ENCODE data around the gene STOML3.

STOML3 gene

DNA sequence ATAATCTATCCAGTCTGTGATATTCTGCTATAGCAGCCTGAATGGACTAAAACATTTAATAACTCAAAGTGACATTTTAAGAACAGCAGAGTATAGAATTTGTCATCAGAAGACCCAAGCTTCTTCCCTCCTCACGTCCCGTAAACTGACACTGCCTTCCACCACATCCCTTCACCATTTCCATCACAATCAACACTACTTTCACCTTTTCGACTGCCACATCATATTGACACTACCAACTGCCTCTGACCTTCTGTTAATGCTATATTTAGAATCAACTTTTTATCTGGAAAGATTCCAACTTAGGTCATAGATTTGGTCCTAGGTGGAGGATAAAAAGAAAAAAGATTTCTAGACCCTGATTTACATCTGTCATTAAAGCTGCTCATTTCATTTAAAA lies 39.6 kb downstream of the STOML3 start:
- DNase-seq: no peak
- Histone ChIP-seq H3K27me3 (no peaks in the 10 kb centered on the region), H3K36me3 (no peaks in the 10 kb centered on the region), H3K4me3 (ENCODE audit: low read depth, low read length) (no peak overlapping the region), H3K4me1 (no peaks in the 10 kb centered on the region), H3K9me3 (no peaks in the 10 kb centered on the region)
- TF ChIP-seq, protein P1, sequence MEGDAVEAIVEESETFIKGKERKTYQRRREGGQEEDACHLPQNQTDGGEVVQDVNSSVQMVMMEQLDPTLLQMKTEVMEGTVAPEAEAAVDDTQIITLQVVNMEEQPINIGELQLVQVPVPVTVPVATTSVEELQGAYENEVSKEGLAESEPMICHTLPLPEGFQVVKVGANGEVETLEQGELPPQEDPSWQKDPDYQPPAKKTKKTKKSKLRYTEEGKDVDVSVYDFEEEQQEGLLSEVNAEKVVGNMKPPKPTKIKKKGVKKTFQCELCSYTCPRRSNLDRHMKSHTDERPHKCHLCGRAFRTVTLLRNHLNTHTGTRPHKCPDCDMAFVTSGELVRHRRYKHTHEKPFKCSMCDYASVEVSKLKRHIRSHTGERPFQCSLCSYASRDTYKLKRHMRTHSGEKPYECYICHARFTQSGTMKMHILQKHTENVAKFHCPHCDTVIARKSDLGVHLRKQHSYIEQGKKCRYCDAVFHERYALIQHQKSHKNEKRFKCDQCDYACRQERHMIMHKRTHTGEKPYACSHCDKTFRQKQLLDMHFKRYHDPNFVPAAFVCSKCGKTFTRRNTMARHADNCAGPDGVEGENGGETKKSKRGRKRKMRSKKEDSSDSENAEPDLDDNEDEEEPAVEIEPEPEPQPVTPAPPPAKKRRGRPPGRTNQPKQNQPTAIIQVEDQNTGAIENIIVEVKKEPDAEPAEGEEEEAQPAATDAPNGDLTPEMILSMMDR (IDR thresholded peaks at IDR 0.05; ENCODE audit: low read depth, low read length): no peak

DNA sequence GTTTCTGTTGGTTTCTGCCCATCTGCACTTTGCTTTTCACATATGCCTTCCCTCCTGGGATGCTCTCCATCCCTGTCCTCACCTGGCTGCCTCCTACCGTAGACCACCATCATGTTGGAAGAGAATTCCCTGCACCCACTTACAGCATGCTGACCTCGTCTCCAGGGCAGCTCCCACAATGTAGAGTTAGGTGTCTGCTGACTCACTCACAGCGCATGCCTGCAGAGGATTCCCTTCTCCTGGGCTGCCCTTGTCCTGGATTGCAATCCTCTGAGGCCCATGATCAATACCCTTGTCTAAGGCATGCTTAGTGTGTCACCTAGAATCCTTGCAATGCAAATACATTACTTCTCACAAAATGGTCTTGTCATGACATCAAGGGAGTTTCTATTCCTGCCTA lies 43.6 kb downstream of the STOML3 start:
- TF ChIP-seq, protein P1 (IDR thresholded peaks at IDR 0.05; ENCODE audit: low read depth, low read length): no peak
- Histone ChIP-seq H3K4me3 (ENCODE audit: low read depth, low read length) (no peak overlapping the region), H3K36me3 (no peaks in the 10 kb centered on the region), H3K27me3 (no peaks in the 10 kb centered on the region), H3K4me1 (no peaks in the 10 kb centered on the region), H3K9me3 (no peaks in the 10 kb centered on the region)
- DNase-seq: no peak

DNA sequence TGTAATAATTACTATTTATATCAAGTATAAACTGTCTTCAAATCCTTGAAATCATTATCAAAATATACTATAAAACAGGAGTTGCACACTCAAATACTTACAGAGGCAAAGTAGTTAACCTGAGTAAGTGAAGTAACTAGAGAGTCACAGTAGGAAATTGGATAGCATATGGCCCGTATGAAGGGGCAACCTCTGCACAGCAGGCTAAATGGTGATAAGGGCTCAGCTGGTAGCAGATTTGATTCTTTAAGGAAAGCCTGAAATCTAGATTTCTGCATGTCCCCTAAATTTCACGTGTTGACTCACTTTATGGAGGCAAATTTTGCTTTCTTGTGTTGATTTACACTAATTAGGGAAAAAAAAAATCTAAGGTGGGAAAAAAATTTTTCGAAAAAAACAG lies 46.4 kb downstream of the STOML3 start:
- Histone ChIP-seq H3K9me3 (no peaks in the 10 kb centered on the region), H3K36me3 (no peaks in the 10 kb centered on the region), H3K27me3 (no peaks in the 10 kb centered on the region), H3K4me3 (ENCODE audit: low read depth, low read length) (no peak overlapping the region), H3K4me1 (no peaks in the 10 kb centered on the region)
- DNase-seq: no peak
- TF ChIP-seq, protein P1 (IDR thresholded peaks at IDR 0.05; ENCODE audit: low read depth, low read length): no peak

DNA sequence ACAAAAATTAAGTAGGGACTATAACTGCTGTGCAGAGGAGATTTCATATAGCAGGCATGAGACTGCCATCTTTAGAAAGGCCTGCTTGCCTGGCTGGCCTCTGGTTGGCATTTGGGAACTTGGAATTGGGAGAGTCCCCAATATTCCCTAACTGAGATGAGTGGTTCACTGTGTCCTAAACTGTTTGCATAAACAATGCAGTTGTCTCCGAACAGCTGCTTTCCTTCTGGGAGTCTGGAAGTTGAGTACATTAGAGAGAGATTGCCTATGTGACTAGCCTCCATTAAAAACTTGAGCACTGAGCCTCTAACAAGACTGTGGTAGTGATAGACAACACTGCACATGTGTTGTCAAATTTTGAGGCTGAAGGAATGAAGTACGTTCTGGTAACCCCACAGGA lies 47.4 kb downstream of the STOML3 start:
- Histone ChIP-seq H3K9me3 (no peaks in the 10 kb centered on the region), H3K27me3 (0 out of 2 replicates have a peak, but pooled peaks cover 5% of the 10 kb centered on the region), H3K4me3 (ENCODE audit: low read depth, low read length) (no peak overlapping the region), H3K36me3 (no peaks in the 10 kb centered on the region), H3K4me1 (no peaks in the 10 kb centered on the region)
- TF ChIP-seq, protein P1 (IDR thresholded peaks at IDR 0.05; ENCODE audit: low read depth, low read length): no peak
- no peak for DNase-seq

DNA sequence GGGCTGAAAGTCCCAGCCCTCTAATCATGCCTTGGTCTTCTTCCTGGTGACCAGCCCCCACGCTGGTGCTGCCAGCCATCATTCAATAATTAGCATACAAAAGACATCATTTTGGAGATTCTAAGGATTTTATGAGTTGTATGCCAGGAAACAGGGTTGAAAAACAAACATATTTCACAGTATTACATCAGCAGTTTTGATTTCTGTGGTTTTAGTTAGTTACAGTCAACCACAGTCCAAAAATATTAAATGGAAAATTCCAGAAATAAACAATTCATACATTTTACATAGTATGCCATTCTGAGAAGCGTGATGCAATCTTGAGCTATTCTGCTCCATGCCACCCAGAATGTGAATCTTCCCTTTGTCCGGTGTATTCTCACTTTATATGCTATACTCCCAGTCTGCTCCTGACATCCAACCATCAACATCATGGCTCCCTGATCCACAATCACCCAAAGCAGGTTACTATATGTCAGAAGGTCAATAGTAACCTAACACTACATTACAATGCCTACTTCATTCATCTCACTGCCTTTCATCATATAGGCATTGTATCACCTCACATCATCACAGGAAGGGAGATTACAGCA lies 49.2 kb downstream of the STOML3 start:
- H3K4me3 ChIP-seq (ENCODE audit: low read depth, low read length): no peak overlapping the region
- H3K4me1 ChIP-seq: no peaks in the 10 kb centered on the region
- TF ChIP-seq, protein P1 (IDR thresholded peaks at IDR 0.05; ENCODE audit: low read depth, low read length): no peak
- DNase-seq: no peak
- H3K9me3 ChIP-seq: no peaks in the 10 kb centered on the region
- no peaks in the 10 kb centered on the region for H3K36me3 ChIP-seq
- H3K27me3 ChIP-seq: 0 out of 2 replicates have a peak, but pooled peaks cover 6% of the 10 kb centered on the region

DNA sequence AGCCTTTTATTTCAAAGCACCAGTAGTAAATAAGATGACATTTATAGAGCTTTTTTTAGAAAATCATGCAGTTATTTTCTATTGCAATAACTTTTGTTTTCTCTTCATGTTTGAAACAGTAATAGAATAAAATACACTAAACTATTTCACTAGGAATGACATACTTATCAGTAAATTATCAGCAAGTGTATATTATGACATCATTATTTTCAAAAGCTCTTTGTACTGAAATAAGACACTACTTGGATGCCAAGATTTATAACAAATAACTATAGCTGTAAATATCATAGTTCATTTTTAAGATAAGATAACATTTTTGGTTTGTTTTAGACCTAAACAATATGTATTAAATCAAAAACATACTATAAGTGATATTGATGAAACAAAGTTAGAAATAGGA lies 56.8 kb downstream of the STOML3 start:
- Histone ChIP-seq H3K36me3 (no peaks in the 10 kb centered on the region), H3K27me3 (peaks cover 19% of the 10 kb centered on the region), H3K4me3 (ENCODE audit: low read depth, low read length) (no peak overlapping the region), H3K9me3 (no peaks in the 10 kb centered on the region), H3K4me1 (no peaks in the 10 kb centered on the region)
- no peak for DNase-seq
- TF ChIP-seq, protein P1 (IDR thresholded peaks at IDR 0.05; ENCODE audit: low read depth, low read length): no peak
